A673 (cell line): ENCODE results near the gene GPR158. TPM values are rescaled to one million over a fixed set of nuclear protein-coding genes. Genes with fewer than 3 reads are reported as not detected.
A peak's percentile ranks its signal among the peaks of the same experiment; 100 is the strongest.

Source experiments
- BruUV-seq: library from RNA; stranded (reverse); fragments of 400-500 nt; replicated peaks from 2 replicates; lab custom pipeline; 2021; lab: Mats Ljungman, UMichigan
- CTCF ChIA-PET: fragments of 300-600 bp; sonication (Branson Sonifier 250); formaldehyde crosslinking; loops from one replicate; lab custom pipeline; 2022; ENCODE audit warnings: antibody characterized with exemption; lab: Charles Lee
- POLR2A ChIA-PET: fragments of 300-600 bp; sonication (Branson Sonifier 250); formaldehyde crosslinking; loops from one replicate; lab custom pipeline; 2022; ENCODE audit warnings: antibody characterized with exemption; ENCODE audit not compliant: low non-redundant PET; lab: Charles Lee
- DNase-seq: peaks from one replicate; pipeline ENCODE4 v3.0.0-alpha.2; 2015; ENCODE audit warnings: low spot score
- H3K27ac ChIP-seq: fragments of 200-600 bp; sonication (generic); 2 replicates; pipeline ENCODE4 v1.5.1; 2016; ENCODE audit warnings: mixed run types, low read depth, mild to moderate bottlenecking, mixed read lengths, antibody characterized with exemption, low read length; ENCODE audit not compliant: poor library complexity, severe bottlenecking
- H3K27me3 ChIP-seq: fragments of 200-600 bp; sonication (generic); replicated peaks from 2 replicates; pipeline ENCODE4 v1.6.1; 2017; ENCODE audit warnings: mixed run types, low read depth, mild to moderate bottlenecking, mixed read lengths, antibody characterized with exemption, low read length; ENCODE audit not compliant: insufficient read depth, poor library complexity
- H3K36me3 ChIP-seq: fragments of 200-600 bp; sonication (generic); 2 replicates; pipeline ENCODE4 v1.6.1; 2016; ENCODE audit warnings: mixed run types, mild to moderate bottlenecking, mixed read lengths, antibody characterized with exemption, low read length; ENCODE audit not compliant: insufficient read depth, poor library complexity, severe bottlenecking
- H3K4me1 ChIP-seq: fragments of 200-600 bp; sonication (generic); 2 replicates; pipeline ENCODE4 v1.6.1; 2017; ENCODE audit warnings: mixed run types, mild to moderate bottlenecking, mixed read lengths, antibody characterized with exemption, low read length; ENCODE audit not compliant: insufficient read depth, poor library complexity, severe bottlenecking
- H3K4me3 ChIP-seq: fragments of 200-600 bp; sonication (generic); 2 replicates; pipeline ENCODE4 v1.5.1; 2016; ENCODE audit warnings: low read depth, mixed run types, mild to moderate bottlenecking, mixed read lengths, low read length; ENCODE audit not compliant: poor library complexity, severe bottlenecking
- H3K9me3 ChIP-seq: fragments of 200-600 bp; sonication (generic); 2 replicates; pipeline ENCODE4 v1.6.1; 2016; ENCODE audit warnings: mixed run types, low read depth, mild to moderate bottlenecking, mixed read lengths, antibody characterized with exemption, low read length; ENCODE audit not compliant: poor library complexity, severe bottlenecking
- EZH2 ChIP-seq: fragments of 200-600 bp; sonication (generic); IDR thresholded peaks from 2 replicates; pipeline ENCODE4 v1.6.1; 2017; ENCODE audit warnings: borderline replicate concordance, low read depth, mild to moderate bottlenecking, mixed read lengths, antibody characterized with exemption, low read length; ENCODE audit not compliant: poor library complexity, severe bottlenecking
- intact Hi-C: fragments of 100-400 bp; cut with micrococcal nuclease; formaldehyde crosslinking; loops from one replicate; pipeline ENCODE4 v1.10.0; 2022; ENCODE audit not compliant: unreplicated experiment
- total RNA-seq: library from RNA; stranded (reverse); gene quantifications from 2 replicates; pipeline ENCODE4 v1.2.3, GENCODE V29; 2021
- TF ChIP-seq, protein P1 (sequence below): fragments of 300-800, 200-600 bp; sonication (generic); conservative IDR thresholded peaks from 2 replicates; pipeline ENCODE4 v1.5.1; 2017; ENCODE audit warnings: low read depth, mild to moderate bottlenecking, antibody characterized with exemption, low read length, moderate library complexity, mixed read lengths

GPR158 gene
- total RNA-seq, 1 experiment from 2014 or later, result not detected

DNA sequence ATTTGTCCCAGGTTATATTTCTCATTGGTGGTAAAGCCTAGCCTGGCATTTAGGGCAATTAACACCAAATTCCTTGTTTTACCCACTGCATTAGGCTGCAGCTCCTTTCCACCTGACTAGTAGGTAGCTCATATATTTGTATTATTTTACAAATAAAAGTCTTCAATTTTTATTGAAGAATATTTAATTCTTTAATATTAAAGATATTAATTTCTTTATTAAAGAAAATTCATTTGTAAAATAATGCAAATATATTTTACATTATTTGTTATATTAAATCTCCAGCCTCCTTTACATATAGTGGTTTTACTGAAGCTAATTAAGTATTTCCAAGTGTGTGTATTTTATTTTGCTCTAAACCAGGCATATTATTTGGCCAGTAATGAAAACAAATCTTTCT lies 361.2 kb downstream of the GPR158 start:
- Histone ChIP-seq H3K4me1 (no peaks in the 10 kb centered on the region), H3K4me3 (no peak overlapping the region), H3K27ac (no peak overlapping the region), H3K9me3 (no peaks in the 10 kb centered on the region), H3K27me3 (peaks cover 7% of the 10 kb centered on the region), H3K36me3 (no peaks in the 10 kb centered on the region)
- intact Hi-C loops, result no loop called here
- no TSS peak for BruUV-seq
- ChIA-PET POLR2A (no interaction called here), CTCF (no interaction called here)
- no peak for TF ChIP-seq EZH2
- TF ChIP-seq, protein P1, sequence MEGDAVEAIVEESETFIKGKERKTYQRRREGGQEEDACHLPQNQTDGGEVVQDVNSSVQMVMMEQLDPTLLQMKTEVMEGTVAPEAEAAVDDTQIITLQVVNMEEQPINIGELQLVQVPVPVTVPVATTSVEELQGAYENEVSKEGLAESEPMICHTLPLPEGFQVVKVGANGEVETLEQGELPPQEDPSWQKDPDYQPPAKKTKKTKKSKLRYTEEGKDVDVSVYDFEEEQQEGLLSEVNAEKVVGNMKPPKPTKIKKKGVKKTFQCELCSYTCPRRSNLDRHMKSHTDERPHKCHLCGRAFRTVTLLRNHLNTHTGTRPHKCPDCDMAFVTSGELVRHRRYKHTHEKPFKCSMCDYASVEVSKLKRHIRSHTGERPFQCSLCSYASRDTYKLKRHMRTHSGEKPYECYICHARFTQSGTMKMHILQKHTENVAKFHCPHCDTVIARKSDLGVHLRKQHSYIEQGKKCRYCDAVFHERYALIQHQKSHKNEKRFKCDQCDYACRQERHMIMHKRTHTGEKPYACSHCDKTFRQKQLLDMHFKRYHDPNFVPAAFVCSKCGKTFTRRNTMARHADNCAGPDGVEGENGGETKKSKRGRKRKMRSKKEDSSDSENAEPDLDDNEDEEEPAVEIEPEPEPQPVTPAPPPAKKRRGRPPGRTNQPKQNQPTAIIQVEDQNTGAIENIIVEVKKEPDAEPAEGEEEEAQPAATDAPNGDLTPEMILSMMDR, result no peak
- DNase-seq, result no peak

- DNase-seq, result peak; percentile 71
- no TSS peak for BruUV-seq
- POLR2A ChIA-PET, result no interaction called here
- Histone ChIP-seq H3K4me1 (no peaks in the 10 kb centered on the region), H3K9me3 (no peaks in the 10 kb centered on the region), H3K4me3 (no peak overlapping the region), H3K36me3 (no peaks in the 10 kb centered on the region), H3K27ac (no peak overlapping the region), H3K27me3 (no peaks in the 10 kb centered on the region)
- CTCF ChIA-PET, result no interaction called here
- no peak for TF ChIP-seq EZH2
- TF ChIP-seq, protein P1, result no peak
- intact Hi-C loops, result no loop called here
These were observed 372.6 kb downstream of the GPR158 start for GRCh38 chr10:25547382-25547781.

DNA sequence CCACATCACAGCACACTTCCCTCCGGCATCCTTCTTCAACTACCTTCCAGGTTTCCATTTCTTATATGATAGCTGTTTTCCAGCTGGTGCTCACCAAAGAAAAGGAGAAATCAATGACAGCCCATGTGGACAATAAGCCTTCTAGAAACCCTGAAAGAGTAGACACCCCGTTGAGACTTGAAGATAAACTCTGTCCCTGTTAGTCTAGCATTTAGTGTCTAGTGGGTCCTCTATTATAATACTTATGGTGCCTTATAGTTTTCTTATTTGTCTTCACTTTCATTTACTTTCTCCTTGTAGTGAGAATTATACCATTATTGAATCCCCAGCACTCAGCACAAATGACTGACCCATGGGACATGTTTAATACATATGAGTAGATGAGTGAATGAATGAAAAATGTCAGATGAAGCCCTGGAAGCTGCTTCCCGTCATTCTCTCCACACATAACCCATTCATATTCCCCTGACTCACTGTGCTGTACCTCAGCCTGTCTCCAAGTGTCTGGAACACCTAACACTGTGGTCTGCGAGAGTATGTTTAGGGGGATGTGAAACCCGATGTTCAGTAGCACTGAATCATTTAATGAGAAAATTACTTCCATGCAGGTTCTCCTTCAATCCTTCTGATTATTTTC lies 377.6 kb downstream of the GPR158 start:
- no peak for DNase-seq
- no peak for TF ChIP-seq EZH2
- TF ChIP-seq, protein P1, result no peak
- H3K9me3 ChIP-seq, result no peaks in the 10 kb centered on the region
- peaks cover 10% of the 10 kb centered on the region for H3K4me1 ChIP-seq
- ChIA-PET POLR2A (no interaction called here), CTCF (no interaction called here)
- H3K4me3 ChIP-seq, result no peak overlapping the region
- H3K27me3 ChIP-seq, result no peaks in the 10 kb centered on the region
- intact Hi-C loops, result no loop called here
- BruUV-seq, result no TSS peak
- H3K36me3 ChIP-seq, result no peaks in the 10 kb centered on the region
- no peak overlapping the region for H3K27ac ChIP-seq
